ENCODE results near the gene TSPAN8. TPM values are rescaled to one million over a fixed set of nuclear protein-coding genes. Genes with fewer than 3 reads are reported as not detected.

TSPAN8 gene
- total and polyA plus RNA-seq, 10 of the 15 experiments (the other 5 are each of a cell fraction or from before 2014, with no cell fraction given) = 0.16 to 0.49 TPM; not detected in 8

GRCh38 chr12:71159878-71160277, 2.1 kb upstream of the TSPAN8 start (continued):
- TF ChIP-seq, protein P1, sequence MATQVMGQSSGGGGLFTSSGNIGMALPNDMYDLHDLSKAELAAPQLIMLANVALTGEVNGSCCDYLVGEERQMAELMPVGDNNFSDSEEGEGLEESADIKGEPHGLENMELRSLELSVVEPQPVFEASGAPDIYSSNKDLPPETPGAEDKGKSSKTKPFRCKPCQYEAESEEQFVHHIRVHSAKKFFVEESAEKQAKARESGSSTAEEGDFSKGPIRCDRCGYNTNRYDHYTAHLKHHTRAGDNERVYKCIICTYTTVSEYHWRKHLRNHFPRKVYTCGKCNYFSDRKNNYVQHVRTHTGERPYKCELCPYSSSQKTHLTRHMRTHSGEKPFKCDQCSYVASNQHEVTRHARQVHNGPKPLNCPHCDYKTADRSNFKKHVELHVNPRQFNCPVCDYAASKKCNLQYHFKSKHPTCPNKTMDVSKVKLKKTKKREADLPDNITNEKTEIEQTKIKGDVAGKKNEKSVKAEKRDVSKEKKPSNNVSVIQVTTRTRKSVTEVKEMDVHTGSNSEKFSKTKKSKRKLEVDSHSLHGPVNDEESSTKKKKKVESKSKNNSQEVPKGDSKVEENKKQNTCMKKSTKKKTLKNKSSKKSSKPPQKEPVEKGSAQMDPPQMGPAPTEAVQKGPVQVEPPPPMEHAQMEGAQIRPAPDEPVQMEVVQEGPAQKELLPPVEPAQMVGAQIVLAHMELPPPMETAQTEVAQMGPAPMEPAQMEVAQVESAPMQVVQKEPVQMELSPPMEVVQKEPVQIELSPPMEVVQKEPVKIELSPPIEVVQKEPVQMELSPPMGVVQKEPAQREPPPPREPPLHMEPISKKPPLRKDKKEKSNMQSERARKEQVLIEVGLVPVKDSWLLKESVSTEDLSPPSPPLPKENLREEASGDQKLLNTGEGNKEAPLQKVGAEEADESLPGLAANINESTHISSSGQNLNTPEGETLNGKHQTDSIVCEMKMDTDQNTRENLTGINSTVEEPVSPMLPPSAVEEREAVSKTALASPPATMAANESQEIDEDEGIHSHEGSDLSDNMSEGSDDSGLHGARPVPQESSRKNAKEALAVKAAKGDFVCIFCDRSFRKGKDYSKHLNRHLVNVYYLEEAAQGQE (IDR thresholded peaks at IDR 0.05; ENCODE audit: low read depth, low read length) = no peak
- TF ChIP-seq MEF2A (IDR thresholded peaks at IDR 0.05; ENCODE audit: insufficient read depth, low read depth, low read length) = no peak

DNA sequence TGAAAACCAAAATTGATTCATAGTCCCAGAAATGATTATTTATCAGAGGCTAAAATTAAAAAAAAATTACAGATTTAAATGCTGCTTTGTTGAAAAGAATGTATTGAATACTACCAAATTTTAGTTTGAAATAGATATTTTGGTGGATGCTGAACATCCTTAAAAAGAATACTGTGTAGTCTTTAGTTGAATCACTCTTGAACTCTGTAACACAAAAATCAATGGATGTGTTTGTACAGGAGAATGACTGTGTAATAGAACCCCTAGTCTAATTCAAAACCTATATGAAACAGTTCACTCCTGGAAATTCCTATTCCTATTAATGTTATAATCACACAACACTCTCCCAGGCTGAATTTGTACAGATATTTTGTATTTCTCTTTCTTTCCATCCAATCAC, 1.5 kb upstream of the TSPAN8 start:
- Histone ChIP-seq H3K4me2 (ENCODE audit: control insufficient read depth, insufficient read depth) (no peak overlapping the region), H4K20me1 (ENCODE audit: control insufficient read depth, insufficient read depth) (no peaks in the 10 kb centered on the region), H2AFZ (ENCODE audit: control insufficient read depth, low read depth, low read length) (no peak overlapping the region), H3K27ac (ENCODE audit: control insufficient read depth, insufficient read depth) (no peak overlapping the region), H3K4me3 (no peak overlapping the region), H3K9ac (ENCODE audit: control insufficient read depth, insufficient read depth, low read length) (no peak overlapping the region), H3K36me3 (ENCODE audit: control insufficient read depth in 2 of 2, insufficient read depth in 2 of 2, low read length in 1 of 2) (no peaks in the 10 kb centered on the region), H3K4me1 (ENCODE audit: control insufficient read depth, insufficient read depth, low read length) (no peaks in the 10 kb centered on the region), H3K27me3 (replicated peaks in 1 of 2; ENCODE audit: control insufficient read depth in 2 of 2, insufficient read depth in 2 of 2, low read length in 1 of 2) (no peaks in the 10 kb centered on the region), H3K9me3 (replicated peaks; ENCODE audit: control insufficient read depth, insufficient read depth, low read length) (no peaks in the 10 kb centered on the region), H3K79me2 (ENCODE audit: control insufficient read depth, insufficient read depth, low read length) (no peaks in the 10 kb centered on the region)
- SMC1A ChIA-PET (ENCODE audit: uncharacterized antibody, unreplicated experiment) = no interaction called here
- no peak for FAIRE-seq
- intact Hi-C loops (cut with micrococcal nuclease; ENCODE audit: unreplicated experiment) (no loop called here), in situ Hi-C loops (cut with MboI) (no loop called here)
- CTCF ChIA-PET = no interaction called here
- no peak for DNase-seq (ENCODE audit: low read depth, low spot score)
- RAD21 ChIA-PET (ENCODE audit: unreplicated experiment) = no interaction called here
- BruUV-seq (replicated peaks) = no TSS peak
- no peak for ATAC-seq
- POLR2A ChIA-PET = no interaction called here
- TF ChIP-seq CBX3 (IDR thresholded peaks at IDR 0.05; ENCODE audit: borderline replicate concordance, low read depth) = no peak
- no peak for TF ChIP-seq POLR2AphosphoS2 (IDR thresholded peaks at IDR 0.05; ENCODE audit: low read depth, low read length)
- TF ChIP-seq USF2 (IDR thresholded peaks at IDR 0.05; ENCODE audit: borderline replicate concordance, low read depth, low read length) = no peak
- TF ChIP-seq NFYB (IDR thresholded peaks at IDR 0.05; ENCODE audit: insufficient read depth, low read depth, low read length) = no peak
- TF ChIP-seq ZNF217 (IDR thresholded peaks at IDR 0.05) = no peak
- TF ChIP-seq POU2F2 (IDR thresholded peaks at IDR 0.05; ENCODE audit: borderline replicate concordance, low read depth, low read length) = no peak
- no peak for TF ChIP-seq EED (IDR thresholded peaks at IDR 0.05; ENCODE audit: low read depth)
- TF ChIP-seq JUNB (IDR thresholded peaks at IDR 0.05) = no peak
- TF ChIP-seq SREBF2 (IDR thresholded peaks at IDR 0.05; ENCODE audit: low read length) = no peak
- no peak for TF ChIP-seq IRF5 (IDR thresholded peaks at IDR 0.05; ENCODE audit: borderline replicate concordance)
- TF ChIP-seq CREB1 (IDR thresholded peaks at IDR 0.05; ENCODE audit: low read depth) = no peak
- no peak for TF ChIP-seq RBBP5 (conservative IDR thresholded peaks at IDR 0.05)
- TF ChIP-seq ATF7 (IDR thresholded peaks at IDR 0.05; ENCODE audit: low read depth) = no peak
- TF ChIP-seq, protein P2, sequence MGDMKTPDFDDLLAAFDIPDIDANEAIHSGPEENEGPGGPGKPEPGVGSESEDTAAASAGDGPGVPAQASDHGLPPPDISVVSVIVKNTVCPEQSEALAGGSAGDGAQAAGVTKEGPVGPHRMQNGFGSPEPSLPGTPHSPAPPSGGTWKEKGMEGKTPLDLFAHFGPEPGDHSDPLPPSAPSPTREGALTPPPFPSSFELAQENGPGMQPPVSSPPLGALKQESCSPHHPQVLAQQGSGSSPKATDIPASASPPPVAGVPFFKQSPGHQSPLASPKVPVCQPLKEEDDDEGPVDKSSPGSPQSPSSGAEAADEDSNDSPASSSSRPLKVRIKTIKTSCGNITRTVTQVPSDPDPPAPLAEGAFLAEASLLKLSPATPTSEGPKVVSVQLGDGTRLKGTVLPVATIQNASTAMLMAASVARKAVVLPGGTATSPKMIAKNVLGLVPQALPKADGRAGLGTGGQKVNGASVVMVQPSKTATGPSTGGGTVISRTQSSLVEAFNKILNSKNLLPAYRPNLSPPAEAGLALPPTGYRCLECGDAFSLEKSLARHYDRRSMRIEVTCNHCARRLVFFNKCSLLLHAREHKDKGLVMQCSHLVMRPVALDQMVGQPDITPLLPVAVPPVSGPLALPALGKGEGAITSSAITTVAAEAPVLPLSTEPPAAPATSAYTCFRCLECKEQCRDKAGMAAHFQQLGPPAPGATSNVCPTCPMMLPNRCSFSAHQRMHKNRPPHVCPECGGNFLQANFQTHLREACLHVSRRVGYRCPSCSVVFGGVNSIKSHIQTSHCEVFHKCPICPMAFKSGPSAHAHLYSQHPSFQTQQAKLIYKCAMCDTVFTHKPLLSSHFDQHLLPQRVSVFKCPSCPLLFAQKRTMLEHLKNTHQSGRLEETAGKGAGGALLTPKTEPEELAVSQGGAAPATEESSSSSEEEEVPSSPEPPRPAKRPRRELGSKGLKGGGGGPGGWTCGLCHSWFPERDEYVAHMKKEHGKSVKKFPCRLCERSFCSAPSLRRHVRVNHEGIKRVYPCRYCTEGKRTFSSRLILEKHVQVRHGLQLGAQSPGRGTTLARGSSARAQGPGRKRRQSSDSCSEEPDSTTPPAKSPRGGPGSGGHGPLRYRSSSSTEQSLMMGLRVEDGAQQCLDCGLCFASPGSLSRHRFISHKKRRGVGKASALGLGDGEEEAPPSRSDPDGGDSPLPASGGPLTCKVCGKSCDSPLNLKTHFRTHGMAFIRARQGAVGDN (IDR thresholded peaks at IDR 0.05) = no peak
